GM19351 (cell line): ENCODE data around the gene HJURP.

Source experiments
- ATAC-seq: cut with Tn5 transposase; IDR thresholded peaks from one replicate; pipeline ENCODE4 v1.9.1; 2021; ENCODE audit warnings: mild to moderate bottlenecking, moderate library complexity; ENCODE audit not compliant: unreplicated experiment

HJURP gene

GRCh38 chr2:233848276-233848675 lies 6.1 kb downstream of the HJURP start:
- ATAC-seq, result no peak

- no peak for ATAC-seq
Observed at GRCh38 chr2:233847248-233847898, 7.0 kb downstream of the HJURP start.

- no peak for ATAC-seq
Observed at GRCh38 chr2:233846387-233847247, 7.7 kb downstream of the HJURP start.

GRCh38 chr2:233845301-233846060 lies 8.9 kb downstream of the HJURP start:
- no peak for ATAC-seq

- no peak for ATAC-seq
Observed at GRCh38 chr2:233844836-233845235, 9.5 kb downstream of the HJURP start.

- no peak for ATAC-seq
Observed at GRCh38 chr2:233844064-233844807, 10.1 kb downstream of the HJURP start.

GRCh38 chr2:233841183-233841582 lies 13.2 kb downstream of the HJURP start:
- no peak for ATAC-seq

- ATAC-seq, result no peak
Observed at GRCh38 chr2:233840520-233840919, 13.8 kb downstream of the HJURP start.

- no peak for ATAC-seq
Observed at GRCh38 chr2:233839447-233839820, 14.9 kb downstream of the HJURP start.

- no peak for ATAC-seq
Observed at GRCh38 chr2:233838726-233839446, 15.4 kb downstream of the HJURP start.

- no peak for ATAC-seq
Observed at GRCh38 chr2:233838251-233838650, 16.1 kb downstream of the HJURP start.

GRCh38 chr2:233837694-233838229 lies 16.6 kb downstream of the HJURP start:
- no peak for ATAC-seq

- ATAC-seq, result no peak
Observed at GRCh38 chr2:233836359-233836758, 18.0 kb downstream of the HJURP start.

GRCh38 chr2:233835230-233836186 lies 18.8 kb downstream of the HJURP start:
- ATAC-seq, result no peak

GRCh38 chr2:233833345-233833744 lies 21.0 kb downstream of the HJURP start:
- ATAC-seq, result no peak

- ATAC-seq, result no peak
Observed at GRCh38 chr2:233832869-233833311, 21.4 kb downstream of the HJURP start.

- ATAC-seq, result no peak
Observed at GRCh38 chr2:233832414-233832813, 21.9 kb downstream of the HJURP start.

- no peak for ATAC-seq
Observed at GRCh38 chr2:233831861-233832260, 22.5 kb downstream of the HJURP start.
